GM12872 (cell line): ENCODE results near the gene CYP3A4.

ENCODE experiments used
- CTCF ChIP-seq: IDR thresholded peaks from 3 replicates; pipeline ENCODE4 v1.5.1; 2011; ENCODE audit warnings: low read depth, mild to moderate bottlenecking, low read length, moderate library complexity; ENCODE audit not compliant: insufficient read depth

CYP3A4 gene

GRCh38 chr7:99772565-99772964 lies 11.4 kb downstream of the CYP3A4 start:
- no peak for TF ChIP-seq CTCF

GRCh38 chr7:99768471-99768870 lies 15.5 kb downstream of the CYP3A4 start:
- TF ChIP-seq CTCF = no peak

DNA sequence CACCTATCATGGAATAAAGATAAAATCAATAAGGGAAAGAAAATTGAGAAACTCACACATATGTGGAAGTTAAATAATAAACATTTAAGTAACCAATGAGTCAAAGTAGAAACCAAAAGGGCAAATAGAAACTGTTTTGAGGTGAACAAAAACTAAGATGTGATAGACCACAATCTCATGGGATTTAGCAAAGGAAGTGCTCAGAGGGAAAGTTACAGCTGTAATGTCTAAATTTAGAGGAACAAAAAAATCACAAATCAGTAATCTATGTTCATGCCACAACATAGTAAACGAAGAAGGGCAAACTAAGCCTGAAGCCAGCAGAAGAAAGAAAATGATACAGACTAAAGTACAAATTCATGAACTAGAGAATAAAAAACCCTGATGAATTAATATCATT lies 16.3 kb downstream of the CYP3A4 start:
- TF ChIP-seq CTCF = no peak

- TF ChIP-seq CTCF = no peak
These were observed 17.4 kb downstream of the CYP3A4 start for GRCh38 chr7:99766484-99767099.

- TF ChIP-seq CTCF = no peak
These were observed 19.5 kb downstream of the CYP3A4 start for GRCh38 chr7:99764478-99764877.

- no peak for TF ChIP-seq CTCF
These were observed 21.2 kb downstream of the CYP3A4 start for GRCh38 chr7:99762680-99763327.

DNA sequence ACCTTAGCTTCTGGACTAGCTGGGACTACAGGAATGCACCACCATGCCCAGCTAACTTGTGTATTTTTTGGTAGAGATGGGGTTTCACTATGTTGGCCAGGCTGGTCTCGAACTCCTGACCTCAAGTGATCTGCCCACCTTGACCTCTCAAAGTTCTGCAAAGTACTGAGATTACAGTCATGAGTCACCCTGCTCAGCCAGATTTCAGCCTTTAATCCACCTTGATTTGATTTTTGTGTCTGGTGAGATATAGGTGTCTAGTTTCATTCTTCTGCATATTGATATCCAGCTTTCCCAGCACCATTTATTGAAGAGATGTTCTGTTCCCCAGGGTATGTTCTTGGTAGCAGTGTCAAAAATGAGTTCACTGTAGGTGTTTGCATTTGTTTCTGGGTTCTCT lies 28.9 kb downstream of the CYP3A4 start:
- TF ChIP-seq CTCF = no peak
